Spleen (tissue), 11 donors: ENCODE results near the gene TRNP1. TPM values are rescaled to one million over a fixed set of nuclear protein-coding genes. Genes with fewer than 3 reads are reported as not detected.

Experiments
- DNase-seq: peaks from one replicate; pipeline ENCODE4 v3.0.0-alpha.2; 2020
- H3K27ac ChIP-seq, 8 donors: fragments of 200-600 bp; sonication (generic) in 7 of 8; 1 replicate in 4 of 8; 2 replicates in 4 of 8; pipeline versions ENCODE4 v1.5.0 to v1.8.0; 2016 to 2021; ENCODE audit warnings: inconsistent platforms in 4 of 8, mild to moderate bottlenecking in 4 of 8, moderate library complexity in 1 of 8
- H3K27me3 ChIP-seq, 7 donors: fragments of 200-600 bp; sonication (generic) in 6 of 7; replicated peaks in 1 of 7; 1 replicate in 4 of 7; 2 replicates in 3 of 7; pipeline versions ENCODE4 v1.5.0 to v1.8.0; 2016 to 2021; ENCODE audit warnings: inconsistent platforms in 3 of 7, mild to moderate bottlenecking in 1 of 7
- H3K36me3 ChIP-seq, 6 donors: fragments of 200-600 bp; sonication (generic) in 5 of 6; 1 replicate in 4 of 6; 2 replicates in 2 of 6; pipeline versions ENCODE4 v1.5.0 to v1.8.0; 2016 to 2021; ENCODE audit warnings: inconsistent platforms in 2 of 6
- H3K4me1 ChIP-seq, 6 donors: fragments of 200-600 bp; sonication (generic) in 5 of 6; 1 replicate in 3 of 6; 2 replicates in 3 of 6; pipeline versions ENCODE4 v1.5.0 to v1.8.0; 2016 to 2021; ENCODE audit warnings: inconsistent platforms in 3 of 6
- H3K4me3 ChIP-seq, 8 donors: fragments of 200-600 bp; sonication (generic) in 7 of 8; 1 replicate in 4 of 8; 2 replicates in 4 of 8; pipeline versions ENCODE4 v1.5.0 to v1.8.0; 2016 to 2021; ENCODE audit warnings: inconsistent platforms in 4 of 8, mild to moderate bottlenecking in 4 of 8, moderate library complexity in 2 of 8
- H3K9me3 ChIP-seq, 8 donors: fragments of 200-600 bp; sonication (generic) in 7 of 8; 1 replicate in 4 of 8; 2 replicates in 4 of 8; pipeline versions ENCODE4 v1.5.0 to v1.8.0; 2016 to 2021; ENCODE audit warnings: inconsistent platforms in 4 of 8
- POLR2A ChIP-seq, 3 donors: fragments of 450-650 bp; IDR thresholded peaks; one replicate each; pipeline ENCODE4 v1.5.1; 2017; ENCODE audit warnings: antibody characterized with exemption in 3 of 3, mild to moderate bottlenecking in 1 of 3
- POLR2AphosphoS5 ChIP-seq, 3 donors: sonication (generic); formaldehyde crosslinking; IDR thresholded peaks; one replicate each; pipeline ENCODE4 v1.5.1; 2017; ENCODE audit warnings: antibody characterized with exemption in 3 of 3
- WGBS, 5 donors: extraction: QIAGEN DNeasy Blood & Tissue Kit in 3 of 5; methylation state at CpG; one replicate each; pipeline versions ENCODE4 v1.1.5 to v1.1.7; 2013 to 2018; 5-methylcytosine and 5-hydroxymethylcytosine counted together
- intact Hi-C: fragments of 100-400 bp; cut with DNase I; formaldehyde crosslinking; loops from one replicate; pipeline ENCODE4 v1.15.0; 2023; ENCODE audit warnings: low total_unique reads
- polyA plus RNA-seq, 3 donors: library from polyadenylated mRNA; stranded (reverse); fragments of 200-250 nt; gene quantifications; one replicate each; pipeline ENCODE4 v1.2.1, GENCODE V29; 2013
- total RNA-seq, 7 donors: library from RNA; depleted of rRNA in 3 of 7; stranded (reverse); fragments of >200 nt in 3 of 7; fragmentation: NEBNext Ultra II Directional in 4 of 7; extraction: Animal tissue kit (Norgen Biotek cat#: 25700) in 4 of 7; gene quantifications; one replicate each; pipeline versions ENCODE4 v1.1.0 to v1.2.1, GENCODE V29; 2016 to 2021
- TF ChIP-seq, protein P1 (sequence below), 11 experiments: fragments of 200-600 bp in 7 of 11; fragments of 450-650 bp in 4 of 11; sonication (generic) in 4 of 11; IDR thresholded peaks in 8 of 11; conservative IDR thresholded peaks in 3 of 11; 1 replicate in 7 of 11; 2 replicates in 4 of 11; pipeline versions ENCODE4 v1.4.0 to v1.8.0; 2016 to 2021; ENCODE audit warnings: antibody characterized with exemption in 11 of 11, inconsistent platforms in 4 of 11, mild to moderate bottlenecking in 1 of 11
- donor health status: healthy with polysubstance abuse.
- donor health status: DM: no; HTN: no; CAD: no; lungs with moderate emphysema.
- donor health status: DM: no; HTN: no; CAD: no.
- donor health status: Bipolar disorder and iron deficiency.
- donor health status: healthy.
- donor health status: DM: no; HTN: no; CAD: no.
- donor health status: DM: yes; HTN: yes; CAD: no.

TRNP1 gene
- total and polyA plus RNA-seq, 10 donors = 3.1 to 18.1 (median 6.5) TPM

DNA sequence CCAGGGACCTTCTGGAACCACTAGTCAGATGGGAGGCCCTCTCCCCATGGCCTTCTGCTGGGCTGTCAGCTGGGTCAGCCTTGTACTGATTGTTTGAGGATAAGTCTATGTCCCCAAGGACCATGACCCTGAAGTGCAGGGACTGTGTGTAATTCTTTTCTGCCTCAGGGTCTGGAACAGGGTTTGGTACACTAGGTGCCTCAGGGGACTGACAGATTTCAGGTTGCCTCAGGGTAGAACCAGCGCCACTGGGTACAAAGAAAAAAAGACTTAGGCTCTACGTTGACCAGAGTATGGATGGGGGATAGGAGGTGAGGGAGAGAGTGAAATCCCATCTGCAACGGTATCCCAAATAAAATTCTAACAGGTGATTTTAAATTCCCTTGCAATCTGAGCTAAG lies 36.2 kb upstream of the TRNP1 start:
- TF ChIP-seq POLR2AphosphoS5 (IDR thresholded peaks at IDR 0.05) = no peak
- TF ChIP-seq, protein P1, sequence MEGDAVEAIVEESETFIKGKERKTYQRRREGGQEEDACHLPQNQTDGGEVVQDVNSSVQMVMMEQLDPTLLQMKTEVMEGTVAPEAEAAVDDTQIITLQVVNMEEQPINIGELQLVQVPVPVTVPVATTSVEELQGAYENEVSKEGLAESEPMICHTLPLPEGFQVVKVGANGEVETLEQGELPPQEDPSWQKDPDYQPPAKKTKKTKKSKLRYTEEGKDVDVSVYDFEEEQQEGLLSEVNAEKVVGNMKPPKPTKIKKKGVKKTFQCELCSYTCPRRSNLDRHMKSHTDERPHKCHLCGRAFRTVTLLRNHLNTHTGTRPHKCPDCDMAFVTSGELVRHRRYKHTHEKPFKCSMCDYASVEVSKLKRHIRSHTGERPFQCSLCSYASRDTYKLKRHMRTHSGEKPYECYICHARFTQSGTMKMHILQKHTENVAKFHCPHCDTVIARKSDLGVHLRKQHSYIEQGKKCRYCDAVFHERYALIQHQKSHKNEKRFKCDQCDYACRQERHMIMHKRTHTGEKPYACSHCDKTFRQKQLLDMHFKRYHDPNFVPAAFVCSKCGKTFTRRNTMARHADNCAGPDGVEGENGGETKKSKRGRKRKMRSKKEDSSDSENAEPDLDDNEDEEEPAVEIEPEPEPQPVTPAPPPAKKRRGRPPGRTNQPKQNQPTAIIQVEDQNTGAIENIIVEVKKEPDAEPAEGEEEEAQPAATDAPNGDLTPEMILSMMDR (IDR thresholded peaks at IDR 0.05 in 8 of 11, conservative IDR thresholded peaks at IDR 0.05 in 3 of 11) = no peak
- no peak for TF ChIP-seq POLR2A (IDR thresholded peaks at IDR 0.05)
- WGBS, 5 donors = 82 to 92% (median 90%) methylated on average over 3 of the region's 3 CpGs
- H3K27ac ChIP-seq = no peak overlapping the region
- no peak overlapping the region for H3K4me3 ChIP-seq
- intact Hi-C loops = no loop called here
- H3K27me3 ChIP-seq = peaks cover 0 to 48% (median 25%) of the 10 kb centered on the region in 7 donors
- H3K36me3 ChIP-seq = no peaks in the 10 kb centered on the region
- peaks cover 0 to 20% (median 17%) of the 10 kb centered on the region in 6 donors for H3K4me1 ChIP-seq
- peaks cover 0 to 14% (median 6%) of the 10 kb centered on the region in 8 donors for H3K9me3 ChIP-seq
- no peak for DNase-seq

DNA sequence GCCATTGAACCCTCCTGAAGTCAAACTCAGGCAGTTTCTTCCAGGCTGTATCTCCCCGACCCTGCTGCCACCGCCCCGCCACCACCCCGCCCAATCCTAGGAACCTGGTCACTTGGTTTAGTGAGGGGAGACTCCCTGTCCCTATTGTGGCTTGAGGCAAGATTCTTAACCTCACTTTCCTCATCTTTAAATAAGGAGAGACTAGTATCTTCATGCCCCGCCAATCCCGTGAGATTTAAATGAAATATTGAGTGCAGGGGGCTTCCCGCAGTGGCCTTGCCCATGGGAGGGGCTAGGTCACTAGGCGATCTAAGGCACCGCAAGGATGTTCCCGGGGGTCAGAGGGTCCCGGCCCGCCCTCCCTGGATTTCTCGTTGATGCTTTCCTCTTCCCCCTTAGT lies 34.2 kb upstream of the TRNP1 start:
- Histone ChIP-seq H3K27me3 (peaks cover 0 to 49% (median 25%) of the 10 kb centered on the region in 7 donors), H3K9me3 (peaks cover 0 to 14% (median 6%) of the 10 kb centered on the region in 8 donors), H3K4me1 (peaks cover 0 to 20% (median 17%) of the 10 kb centered on the region in 6 donors), H3K4me3 (peak overlapping the region in 5 of 8 donors; percentile 52 to 83 (median 57)), H3K27ac (no peak overlapping the region), H3K36me3 (no peaks in the 10 kb centered on the region)
- no peak for TF ChIP-seq POLR2A (IDR thresholded peaks at IDR 0.05)
- TF ChIP-seq POLR2AphosphoS5 (IDR thresholded peaks at IDR 0.05) = no peak
- TF ChIP-seq, protein P1 (IDR thresholded peaks at IDR 0.05 in 8 of 11, conservative IDR thresholded peaks at IDR 0.05 in 3 of 11) = no peak
- 25 to 36% (median 26%) methylated on average over 13 of the region's 13 CpGs for WGBS, 5 donors
- no peak for DNase-seq
- intact Hi-C loops = no loop called here

DNA sequence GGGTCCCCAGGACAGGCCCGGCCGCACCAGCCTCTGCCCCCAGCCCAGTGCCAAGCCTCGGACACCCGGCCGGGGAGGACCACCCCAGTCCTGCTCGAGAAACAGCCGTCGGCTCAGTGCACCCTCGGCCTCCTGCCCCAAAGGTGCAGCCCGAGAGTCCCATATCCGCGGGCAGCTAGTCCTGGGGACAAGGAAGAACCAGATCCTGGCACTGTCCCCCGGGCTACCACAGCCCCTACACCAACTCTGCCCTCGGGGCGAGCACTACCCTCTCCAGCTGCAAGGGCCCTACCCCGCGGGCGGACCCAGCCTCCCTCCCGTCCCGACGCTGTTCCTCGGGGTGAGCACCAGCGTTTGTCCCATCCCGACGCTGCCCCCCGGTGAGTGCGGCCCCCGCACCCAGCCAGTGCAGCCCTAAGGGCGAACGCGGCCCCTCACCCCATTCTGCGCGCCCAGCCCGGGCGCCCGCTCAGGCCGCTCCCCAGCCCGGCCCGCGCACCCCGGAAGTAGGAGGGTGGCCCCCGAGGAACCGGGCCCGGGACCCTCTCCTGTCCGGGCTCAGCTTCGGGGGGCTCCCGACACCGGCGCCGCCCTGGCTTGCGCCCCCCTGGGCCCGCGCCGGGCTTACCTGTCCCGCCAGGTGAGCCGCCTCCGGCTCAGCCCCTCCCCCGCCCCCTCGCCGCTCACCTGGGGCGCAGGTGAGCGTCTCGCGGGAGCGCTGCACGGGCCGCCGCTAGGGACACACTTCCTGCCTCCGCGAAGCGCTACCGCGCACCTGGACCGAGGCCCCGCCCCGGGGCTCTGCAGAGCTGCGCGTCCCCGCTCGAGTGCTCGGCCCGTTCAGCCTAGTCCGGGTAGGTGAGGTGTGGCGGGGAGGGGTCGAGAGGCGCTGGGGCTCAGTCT lies 33.5 kb upstream of the TRNP1 start, which contains the start of gene KDF1:
Gene KDF1 (minus strand): TSS at position 747 of the 903 bp plus-strand sequence. CDS start 8,088 bp downstream, outside the sequence.
- no peaks in the 10 kb centered on the region for H3K36me3 ChIP-seq
- H3K9me3 ChIP-seq = peaks cover 0 to 14% (median 6%) of the 10 kb centered on the region in 8 donors
- peaks cover 0 to 20% (median 17%) of the 10 kb centered on the region in 6 donors for H3K4me1 ChIP-seq
- peak in 2 of 3 donors; percentile 31 to 40 for TF ChIP-seq POLR2AphosphoS5 (IDR thresholded peaks at IDR 0.05)
- TF ChIP-seq POLR2A (IDR thresholded peaks at IDR 0.05) = no peak
- TF ChIP-seq, protein P1 (IDR thresholded peaks at IDR 0.05 in 8 of 11, conservative IDR thresholded peaks at IDR 0.05 in 3 of 11) = peak in 5 of 11 experiments; percentile 7 to 42 (median 29)
- H3K27me3 ChIP-seq = peaks cover 0 to 53% (median 25%) of the 10 kb centered on the region in 7 donors
- WGBS, 5 donors = 2 to 3% (median 2%) methylated on average over 12 to 86 of the region's 86 CpGs
- peak; percentile 90 for DNase-seq
- intact Hi-C loops = no loop called here
- H3K27ac ChIP-seq = no peak within 1 kb of the TSS
- peak within 1 kb of the TSS; percentile 39 to 83 (median 54) for H3K4me3 ChIP-seq

DNA sequence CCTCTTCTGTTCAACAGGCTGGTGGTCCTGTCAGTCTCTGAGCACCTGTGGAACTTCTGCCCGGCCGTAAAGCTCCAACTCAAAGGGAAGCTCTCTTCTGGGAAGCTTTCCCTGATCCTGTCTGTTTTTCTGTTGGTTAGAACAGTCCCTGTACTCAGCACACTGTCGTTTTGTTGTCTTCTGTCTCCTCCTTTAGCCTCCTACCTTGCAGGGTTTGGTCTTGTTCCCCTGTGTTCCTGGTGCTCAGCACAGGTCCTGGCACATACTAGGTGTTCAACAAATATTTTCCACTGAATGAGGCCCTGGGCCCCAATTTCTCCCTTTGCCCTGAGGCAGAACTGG lies 32.9 kb upstream of the TRNP1 start:
- intact Hi-C loops = no loop called here
- Histone ChIP-seq H3K9me3 (peaks cover 0 to 14% (median 6%) of the 10 kb centered on the region in 8 donors), H3K27me3 (peaks cover 0 to 53% (median 25%) of the 10 kb centered on the region in 7 donors), H3K4me3 (peak overlapping the region in 7 of 8 donors; percentile 46 to 83 (median 55)), H3K27ac (no peak overlapping the region), H3K36me3 (no peaks in the 10 kb centered on the region), H3K4me1 (peaks cover 0 to 20% (median 17%) of the 10 kb centered on the region in 6 donors)
- WGBS, 5 donors = 34 to 53% (median 50%) methylated on average over 3 of the region's 3 CpGs
- no peak for DNase-seq
- TF ChIP-seq POLR2A (IDR thresholded peaks at IDR 0.05) (no peak), POLR2AphosphoS5 (IDR thresholded peaks at IDR 0.05) (no peak)
- TF ChIP-seq, protein P1 (IDR thresholded peaks at IDR 0.05 in 8 of 11, conservative IDR thresholded peaks at IDR 0.05 in 3 of 11) = no peak
